Stimulated activated CD8-positive, alpha-beta memory T cell treated with anti-CD3 and anti-CD28 coated beads, Interleukin-12 subunit alpha, Interleukin-12 subunit beta, amount 100 ng/mL, for 1 hour (primary cell): Measurements from ENCODE around the gene LRRN4CL.
"Not testable (repeated sequence)": the region's sequence is repeated elsewhere in the genome, so short reads cannot be mapped to it uniquely, and the experiment has no call there.

ENCODE experiments used
- DNase-seq: peaks from one replicate; pipeline ENCODE4 v3.0.0-alpha.2; 2020; ENCODE audit warnings: low read depth

LRRN4CL gene

GRCh38 chr11:62675415-62675814 is 13.9 kb downstream of the LRRN4CL start:
- not testable (repeated sequence) for DNase-seq

DNA sequence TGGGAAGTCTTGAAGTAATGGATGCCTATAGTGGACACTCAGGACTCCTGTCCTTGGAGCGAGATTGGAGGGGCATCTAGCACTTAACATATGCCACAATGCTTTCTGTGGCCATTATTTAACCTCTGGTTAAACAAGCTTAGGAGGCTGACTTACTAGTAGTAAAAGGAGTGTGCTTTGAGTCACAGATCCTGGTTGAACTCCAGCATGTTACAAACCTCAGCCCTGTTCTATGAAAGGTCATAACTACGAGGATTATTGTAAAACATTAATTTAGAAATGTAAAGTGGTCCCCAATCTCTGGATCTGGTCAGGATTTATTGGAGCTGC is 16.2 kb downstream of the LRRN4CL start:
- no peak for DNase-seq

- DNase-seq = peak; percentile 53
Measured at GRCh38 chr11:62671608-62672389, 17.5 kb downstream of the LRRN4CL start, which contains the start of the genes LBHD1 and UQCC3. Gene LBHD1 (minus strand): TSS chr11:62672267. CDS start chr11:62670031, 2,236 bp downstream. Gene UQCC3 (plus strand): TSS chr11:62671673. CDS start chr11:62671746, 73 bp downstream.

- DNase-seq = no peak
Measured at GRCh38 chr11:62671236-62671607, 18.1 kb downstream of the LRRN4CL start.

DNA sequence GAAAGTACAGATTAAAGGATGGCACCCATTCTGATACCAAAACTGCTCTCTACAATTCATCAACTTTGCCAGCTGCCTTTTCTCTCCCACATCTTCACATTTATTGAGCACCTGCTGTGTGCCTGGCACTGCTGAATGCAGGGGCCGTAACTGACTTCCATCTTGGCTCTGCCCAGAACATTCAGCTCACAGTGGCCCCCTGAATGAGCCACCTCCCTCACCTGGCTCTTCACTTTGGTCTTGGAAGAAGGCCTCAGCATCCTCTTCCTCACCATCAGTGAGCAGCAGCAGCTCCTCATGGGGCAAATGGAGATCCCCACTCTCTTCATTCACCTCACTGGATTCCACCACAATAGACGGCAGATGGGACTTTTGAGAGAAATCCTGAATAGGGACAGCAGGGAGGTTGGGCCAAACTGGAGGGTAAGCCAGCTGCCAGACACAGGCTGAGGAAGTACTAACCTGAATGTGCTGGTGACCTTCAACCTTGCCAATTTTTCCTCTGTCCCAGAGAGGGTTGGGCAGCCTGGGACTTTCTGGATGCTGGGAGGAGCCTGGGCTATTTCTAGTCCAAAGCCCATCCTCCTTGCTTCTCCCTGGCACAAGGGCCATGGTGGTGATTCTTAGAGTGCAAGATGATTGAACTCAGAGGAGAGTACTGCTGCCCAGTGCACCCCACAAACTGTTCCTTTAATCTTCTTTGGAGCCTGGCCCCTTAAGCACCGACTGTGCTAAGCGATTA is 19.7 kb downstream of the LRRN4CL start:
- DNase-seq = no peak

- no peak for DNase-seq
Measured at GRCh38 chr11:62667460-62667859, 21.9 kb downstream of the LRRN4CL start.

- DNase-seq = no peak
Measured at GRCh38 chr11:62666259-62666926, 22.9 kb downstream of the LRRN4CL start.

GRCh38 chr11:62665599-62666258 is 23.6 kb downstream of the LRRN4CL start:
- peak; percentile 49 for DNase-seq

- peak; percentile 95 for DNase-seq
Measured at GRCh38 chr11:62665075-62665598, 24.2 kb downstream of the LRRN4CL start, which contains the start of the genes C11orf98 and CSKMT. Gene C11orf98 (minus strand): TSS chr11:62665210. CDS start chr11:62665169, 41 bp downstream. Gene CSKMT (plus strand): TSS chr11:62665312. CDS start chr11:62665880, 568 bp downstream.

GRCh38 chr11:62664405-62665074 is 24.8 kb downstream of the LRRN4CL start:
- peak; percentile 25 for DNase-seq

GRCh38 chr11:62656796-62657429 is 32.4 kb downstream of the LRRN4CL start:
- DNase-seq = no peak

GRCh38 chr11:62654297-62654696 is 35.0 kb downstream of the LRRN4CL start:
- no peak for DNase-seq

DNA sequence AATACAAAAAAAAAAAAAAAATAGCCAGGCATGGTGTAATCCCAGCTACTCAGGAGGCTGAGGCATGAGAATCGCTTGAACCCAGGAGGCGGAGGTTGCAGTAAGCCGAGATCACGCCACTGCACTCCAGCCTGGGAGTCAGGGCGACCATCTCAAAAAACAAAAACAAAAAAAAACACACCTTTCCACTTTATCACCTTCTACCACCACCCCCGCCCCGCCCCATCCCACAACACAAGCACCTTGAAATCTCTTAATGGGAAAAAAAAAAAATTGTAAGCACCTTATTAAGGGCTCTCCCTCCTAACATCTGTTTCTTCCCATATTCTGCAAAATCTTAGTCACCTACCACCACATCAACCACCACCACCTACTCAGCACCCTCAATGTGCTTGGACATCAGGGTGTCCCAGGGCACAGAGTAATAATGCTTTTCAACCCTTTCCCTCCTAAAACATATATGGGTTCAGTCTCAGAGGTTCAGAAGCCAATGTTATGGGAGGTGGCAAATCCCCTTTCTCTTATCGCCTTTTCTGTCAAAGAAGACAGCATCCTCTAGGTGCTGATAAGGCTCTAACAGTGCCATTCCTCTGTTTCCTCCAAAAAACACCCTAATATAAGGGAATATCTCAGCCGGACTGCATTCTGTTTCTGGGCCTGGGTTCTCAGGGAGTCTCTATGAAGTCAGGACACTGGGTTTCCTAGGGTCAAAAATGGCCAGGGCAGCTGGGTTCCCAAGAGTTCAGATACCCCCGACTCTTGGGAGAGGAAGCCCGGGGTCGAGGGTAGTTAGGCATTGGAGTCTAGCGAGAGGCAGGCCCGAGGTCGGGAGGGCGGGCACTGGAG is 36.9 kb downstream of the LRRN4CL start:
- DNase-seq = no peak

DNA sequence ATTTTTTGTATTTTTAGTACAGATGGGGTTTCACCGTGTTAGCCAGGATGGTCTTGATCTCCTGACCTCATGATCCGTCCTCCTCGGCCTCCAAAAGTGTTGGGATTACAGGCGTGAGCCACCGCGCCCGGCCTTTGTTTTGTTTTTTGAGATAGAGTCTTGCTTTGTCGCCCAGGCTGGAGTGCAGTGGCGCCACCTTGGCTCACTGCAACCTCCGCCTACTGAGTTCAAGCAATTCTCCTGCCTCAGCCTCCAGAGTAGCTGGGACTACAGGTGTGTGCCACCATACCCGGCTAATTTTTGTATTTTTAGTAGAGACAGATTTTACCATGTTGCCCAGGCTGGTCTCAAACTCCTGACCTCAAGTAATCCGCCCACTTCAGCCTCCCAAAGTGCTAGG is 39.0 kb downstream of the LRRN4CL start:
- not testable (repeated sequence) for DNase-seq

DNA sequence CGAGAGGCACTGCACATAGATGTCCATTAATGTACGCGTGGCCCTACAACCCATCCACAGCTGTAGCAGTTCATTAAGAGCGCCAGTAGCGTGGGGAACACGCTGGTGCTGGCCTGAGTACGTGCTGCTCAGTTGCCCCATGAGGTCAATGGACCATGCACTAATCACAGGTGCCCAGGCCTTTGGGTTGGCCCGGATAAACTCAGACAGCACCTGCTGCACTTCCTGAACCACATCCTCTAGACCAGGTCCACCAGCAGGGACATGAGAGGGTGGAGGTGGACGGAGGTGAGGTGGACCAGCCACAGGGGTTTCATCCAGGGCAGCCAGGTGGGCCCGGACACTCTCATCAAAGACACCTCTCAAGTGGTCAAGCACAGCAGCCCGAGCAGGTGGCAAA is 39.8 kb downstream of the LRRN4CL start:
- DNase-seq = no peak

GRCh38 chr11:62648967-62649364 is 40.4 kb downstream of the LRRN4CL start:
- DNase-seq = no peak

- DNase-seq = no peak
Measured at GRCh38 chr11:62648185-62648966, 41.0 kb downstream of the LRRN4CL start.

DNA sequence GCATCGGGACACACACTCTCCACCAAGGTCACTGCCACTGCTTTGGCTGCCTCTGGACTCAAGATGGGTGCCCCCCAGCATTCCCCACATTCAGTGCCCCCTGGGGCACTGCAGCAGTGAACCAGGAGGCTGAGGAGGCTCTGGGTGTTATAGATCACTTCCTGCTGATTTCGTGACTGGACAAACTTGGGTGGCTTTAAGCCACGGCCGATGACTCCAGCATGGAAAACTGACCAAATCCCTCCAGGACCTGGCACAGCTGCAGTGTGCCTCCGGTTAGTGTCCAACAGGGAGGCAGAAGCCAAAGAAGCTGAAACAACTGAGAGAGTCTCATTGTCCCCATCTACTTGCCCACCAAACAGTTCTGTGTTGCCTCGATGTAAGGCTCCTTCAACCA is 41.7 kb downstream of the LRRN4CL start:
- DNase-seq = no peak
